HG03442 (cell line): Measurements from ENCODE around the gene ALDH1A2.

Experiments
- ATAC-seq: cut with Tn5 transposase; IDR thresholded peaks from one replicate; pipeline ENCODE4 v1.9.1; 2021; ENCODE audit warnings: mild to moderate bottlenecking, moderate library complexity; ENCODE audit not compliant: unreplicated experiment

Gene ALDH1A2

DNA sequence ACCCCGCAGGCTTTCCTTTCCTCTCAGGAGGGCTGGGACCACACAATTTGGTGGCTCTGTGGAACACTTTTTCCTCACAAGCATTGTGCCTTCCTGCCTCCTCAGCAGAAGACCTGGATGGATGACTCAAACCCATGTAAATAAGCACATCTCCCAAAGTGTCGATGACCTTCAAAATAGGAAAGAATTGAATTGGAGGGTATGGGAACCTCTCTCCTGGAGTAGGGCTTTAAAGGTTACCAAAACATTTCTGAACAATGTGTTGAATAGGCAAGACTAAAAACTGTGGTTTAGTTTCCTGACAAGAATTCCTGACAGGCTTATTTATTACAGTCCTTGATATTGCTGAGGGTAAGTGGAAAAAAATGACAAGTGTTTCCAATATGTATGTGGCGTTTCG is 118.2 kb downstream of the ALDH1A2 start:
- no peak for ATAC-seq

DNA sequence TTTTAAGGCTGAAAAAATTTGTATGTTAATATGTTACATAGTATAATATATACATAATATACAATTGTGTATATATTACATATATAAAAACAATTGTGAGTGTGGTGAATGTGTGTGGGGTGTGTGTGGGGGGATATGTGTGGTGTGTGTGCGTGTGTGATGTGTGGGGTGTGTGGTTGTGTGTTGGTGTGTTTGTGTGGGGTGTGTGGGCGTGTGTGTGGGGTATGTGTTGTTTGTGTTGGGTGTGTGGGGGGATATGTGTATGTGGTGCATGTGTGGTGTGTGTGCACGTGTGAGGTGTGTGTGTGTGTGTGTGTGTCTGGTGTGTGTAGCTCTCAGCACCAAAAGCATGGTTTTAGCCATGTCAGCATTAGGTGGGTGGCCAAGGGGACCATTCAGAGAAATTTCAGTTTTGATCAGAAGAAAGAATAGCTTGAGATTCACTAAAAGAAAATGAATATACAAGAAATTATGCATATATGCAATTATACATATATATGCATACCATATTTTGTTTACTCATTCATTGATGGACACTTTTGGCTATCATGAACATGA is 118.9 kb downstream of the ALDH1A2 start:
- no peak for ATAC-seq

DNA sequence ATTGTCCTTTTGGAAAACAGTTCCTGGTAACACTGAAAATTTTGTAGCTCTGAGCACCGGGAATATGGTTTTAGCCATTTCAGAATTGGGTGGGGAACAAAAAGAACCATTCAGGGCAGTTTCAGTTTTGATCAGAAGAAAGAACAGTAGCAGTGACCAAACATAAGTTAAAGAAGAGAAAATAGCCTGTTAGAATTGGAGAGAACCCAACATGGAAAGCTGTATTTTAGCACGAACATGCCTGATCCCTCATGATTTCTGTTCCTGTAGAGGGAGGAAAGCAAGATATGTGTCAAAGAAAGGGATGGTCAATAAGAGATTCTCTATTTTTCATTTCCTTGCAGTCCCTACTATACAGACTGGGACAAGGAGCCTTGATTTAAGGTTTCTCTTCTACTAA is 119.9 kb downstream of the ALDH1A2 start:
- no peak for ATAC-seq

DNA sequence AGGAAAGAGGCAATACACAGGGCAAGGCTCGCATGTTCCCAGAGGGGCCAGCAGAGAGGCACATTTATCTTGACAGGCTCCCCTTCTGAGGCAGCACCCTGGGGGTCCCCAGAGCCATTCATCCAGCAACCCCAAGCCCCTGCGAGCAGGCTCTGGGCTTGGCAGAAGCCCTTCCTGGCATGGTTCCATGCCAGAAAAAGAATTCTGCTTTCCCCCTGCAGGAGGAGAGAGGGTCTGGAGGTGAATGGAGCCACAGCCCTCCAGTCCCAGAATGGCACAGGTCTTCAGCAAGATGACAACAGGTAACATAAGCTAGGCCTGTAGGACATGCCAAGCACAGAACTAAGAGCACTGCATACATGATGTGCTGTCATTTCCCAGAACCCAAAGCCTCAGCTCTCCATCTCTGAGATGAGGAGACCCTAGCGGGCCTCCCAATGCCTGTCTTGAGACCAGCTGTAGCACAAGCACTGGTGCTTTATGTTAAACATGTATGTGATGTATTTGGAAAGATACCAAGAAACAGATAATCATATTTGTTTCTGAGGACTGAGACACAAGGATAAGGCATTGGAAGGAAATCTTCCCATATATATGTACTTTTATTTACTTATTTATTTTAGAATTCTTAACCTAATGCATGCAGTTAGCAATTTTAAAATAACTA is 121.6 kb downstream of the ALDH1A2 start:
- no peak for ATAC-seq

DNA sequence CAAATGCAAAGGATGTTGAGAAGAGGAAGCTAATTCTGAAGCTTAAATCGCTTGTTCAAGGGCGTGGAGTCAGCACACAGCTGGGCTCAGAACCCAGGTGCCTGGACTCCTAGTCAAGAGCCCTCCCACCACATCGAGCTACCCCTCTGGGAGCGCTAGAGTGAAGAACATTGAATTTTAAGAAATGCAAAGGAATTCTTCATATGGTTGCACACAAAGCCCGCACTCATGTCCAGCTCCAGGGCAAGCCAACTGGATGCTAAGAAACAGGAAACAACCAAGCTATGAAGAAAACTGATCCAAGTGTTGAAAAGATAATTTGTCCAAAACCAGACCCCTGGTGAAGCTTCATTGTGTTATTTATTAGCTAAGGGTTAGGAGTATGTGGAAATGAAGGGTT is 122.3 kb downstream of the ALDH1A2 start:
- ATAC-seq = no peak

DNA sequence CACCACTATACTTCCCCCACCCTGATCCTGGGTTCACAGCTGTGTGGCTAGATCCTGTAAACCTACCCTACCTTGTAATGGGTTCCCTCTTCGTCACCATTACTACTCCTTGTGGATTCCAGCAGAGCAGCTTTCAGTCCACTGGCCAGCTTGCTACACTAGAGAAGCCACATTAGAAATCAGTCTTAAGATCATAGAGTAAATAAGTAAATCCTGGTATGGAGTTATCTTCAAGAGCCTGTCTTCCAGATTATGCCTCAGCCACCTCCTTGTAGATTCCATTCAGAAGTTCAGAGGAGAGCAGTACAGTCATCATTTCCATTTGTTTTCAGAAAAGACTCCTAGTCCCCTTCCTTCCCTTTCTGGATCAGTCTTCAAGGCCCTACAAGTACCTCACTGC is 123.7 kb downstream of the ALDH1A2 start:
- no peak for ATAC-seq

GRCh38 chr15:57932348-57932747 is 133.2 kb downstream of the ALDH1A2 start:
- ATAC-seq = no peak

- ATAC-seq = no peak
These were observed 133.9 kb downstream of the ALDH1A2 start for GRCh38 chr15:57931570-57931969.

- no peak for ATAC-seq
These were observed 138.3 kb downstream of the ALDH1A2 start for GRCh38 chr15:57927091-57927631.

GRCh38 chr15:57925650-57926049 is 139.9 kb downstream of the ALDH1A2 start:
- ATAC-seq = no peak

DNA sequence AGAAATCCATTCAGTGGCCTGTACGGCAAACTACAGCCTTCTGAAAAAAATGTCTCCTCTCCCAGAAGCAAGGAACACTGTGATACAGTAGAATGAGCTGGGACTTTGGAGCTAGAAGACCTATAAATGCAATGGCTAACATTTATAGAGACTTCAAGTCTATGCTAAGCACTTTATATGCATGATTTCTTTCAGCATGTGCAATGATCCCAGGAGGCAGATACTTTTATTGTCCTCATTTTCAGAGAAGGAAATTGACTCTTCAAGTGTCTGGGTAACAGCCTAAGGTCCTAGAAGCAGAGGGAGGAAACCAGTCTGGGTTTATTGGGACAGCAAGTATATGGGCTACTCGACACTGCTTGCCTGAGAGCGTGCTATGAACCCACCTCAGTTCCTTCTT is 140.9 kb downstream of the ALDH1A2 start:
- ATAC-seq = no peak

DNA sequence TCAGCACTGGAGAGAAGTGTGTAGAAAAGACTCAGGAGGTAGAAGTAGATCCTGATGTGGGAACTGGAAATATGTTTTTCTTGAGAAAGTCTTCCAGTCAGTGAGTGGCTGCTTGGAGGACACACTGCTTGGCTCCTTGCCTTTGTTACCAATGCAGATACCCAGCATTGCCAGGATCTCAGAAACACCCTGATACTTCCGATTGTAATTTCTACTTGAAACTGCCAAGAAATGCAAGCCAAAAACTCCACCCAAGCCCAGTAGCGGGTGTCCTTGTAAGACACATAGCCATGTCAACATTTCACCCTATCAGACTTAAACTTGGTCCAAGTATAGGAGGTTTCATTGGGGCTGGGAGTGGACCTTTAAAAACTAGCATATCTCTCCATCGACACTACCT is 141.8 kb downstream of the ALDH1A2 start:
- no peak for ATAC-seq

- no peak for ATAC-seq
These were observed 142.2 kb downstream of the ALDH1A2 start for GRCh38 chr15:57923306-57923705.

DNA sequence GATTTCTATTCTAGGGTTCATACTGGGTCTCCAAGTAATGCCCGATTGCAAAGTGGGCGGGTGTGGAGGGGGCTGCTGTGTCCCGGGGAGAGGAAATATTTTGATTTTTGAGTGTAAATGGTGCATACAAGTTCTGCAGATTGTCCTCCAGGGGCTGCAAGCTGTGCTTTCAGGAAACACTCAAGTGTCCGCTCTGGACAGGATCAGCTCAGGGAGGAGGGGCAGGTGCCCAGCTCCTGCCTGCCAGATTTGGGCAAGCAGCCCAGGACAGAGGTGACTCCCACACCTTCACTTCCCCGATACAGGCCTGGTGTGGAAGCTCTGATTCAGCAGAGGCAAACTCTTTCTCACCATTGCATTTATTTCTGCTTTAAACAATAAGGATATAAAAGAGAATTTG is 142.7 kb downstream of the ALDH1A2 start:
- no peak for ATAC-seq

- ATAC-seq = no peak
These were observed 144.1 kb downstream of the ALDH1A2 start for GRCh38 chr15:57921371-57921770.

- ATAC-seq = no peak
These were observed 144.6 kb downstream of the ALDH1A2 start for GRCh38 chr15:57920911-57921310.

DNA sequence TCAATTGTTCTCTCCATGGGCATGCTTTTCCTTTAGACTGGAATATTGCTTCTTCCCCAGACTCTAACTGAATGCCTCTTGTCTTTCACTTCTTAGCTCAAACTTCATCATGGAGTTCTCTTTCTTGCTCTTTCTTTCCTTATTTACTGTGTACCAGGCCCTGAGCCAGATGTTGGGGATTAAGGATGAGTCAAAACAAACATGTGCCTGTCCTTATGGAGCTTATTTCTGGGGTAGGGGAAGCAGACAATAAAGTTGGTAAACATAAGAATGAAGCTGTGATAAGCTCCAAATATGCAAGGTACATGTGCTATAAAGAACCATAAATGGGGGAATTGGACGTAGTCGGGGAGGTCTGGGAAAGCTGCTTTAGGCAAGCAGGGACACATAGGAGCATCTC is 145.8 kb downstream of the ALDH1A2 start:
- no peak for ATAC-seq

DNA sequence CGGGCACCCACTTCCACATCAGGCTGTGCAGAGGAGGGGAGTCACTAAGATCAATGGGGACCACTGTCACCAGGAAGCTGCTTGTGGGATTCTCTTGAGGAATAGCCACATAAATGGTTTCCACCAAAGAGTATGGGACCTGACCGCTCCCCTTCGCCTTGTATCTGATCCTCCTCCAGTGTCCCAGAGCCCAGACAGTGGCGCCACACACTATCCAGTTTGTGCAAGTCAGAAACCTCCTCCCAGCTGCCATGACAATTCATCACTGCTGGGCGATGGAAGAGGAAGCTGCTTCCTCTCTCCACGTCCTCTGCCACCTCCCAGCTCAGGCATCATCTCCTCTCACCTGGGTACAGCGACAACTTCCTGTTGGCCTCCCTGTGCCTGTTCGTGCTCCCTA is 147.5 kb downstream of the ALDH1A2 start:
- ATAC-seq = no peak

DNA sequence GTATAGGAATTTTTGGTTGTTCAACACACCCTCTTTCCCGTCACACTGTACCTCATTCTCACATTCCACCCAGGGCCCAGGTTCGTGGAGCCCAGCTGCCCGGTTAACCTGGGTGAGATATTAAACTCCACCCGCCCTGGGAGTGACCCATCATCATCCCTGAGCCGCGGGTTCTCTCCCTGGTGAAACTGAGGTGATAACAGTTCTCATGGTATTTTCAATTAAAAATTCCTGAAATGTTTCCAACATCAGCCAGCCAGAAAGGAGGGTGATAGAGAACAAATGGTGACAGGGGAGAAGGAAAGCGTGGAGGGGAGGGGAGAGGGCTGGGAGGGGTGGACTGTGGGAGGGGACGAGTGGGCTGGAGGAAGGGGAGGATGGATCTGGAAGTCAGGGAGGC is 148.8 kb downstream of the ALDH1A2 start:
- ATAC-seq = no peak

DNA sequence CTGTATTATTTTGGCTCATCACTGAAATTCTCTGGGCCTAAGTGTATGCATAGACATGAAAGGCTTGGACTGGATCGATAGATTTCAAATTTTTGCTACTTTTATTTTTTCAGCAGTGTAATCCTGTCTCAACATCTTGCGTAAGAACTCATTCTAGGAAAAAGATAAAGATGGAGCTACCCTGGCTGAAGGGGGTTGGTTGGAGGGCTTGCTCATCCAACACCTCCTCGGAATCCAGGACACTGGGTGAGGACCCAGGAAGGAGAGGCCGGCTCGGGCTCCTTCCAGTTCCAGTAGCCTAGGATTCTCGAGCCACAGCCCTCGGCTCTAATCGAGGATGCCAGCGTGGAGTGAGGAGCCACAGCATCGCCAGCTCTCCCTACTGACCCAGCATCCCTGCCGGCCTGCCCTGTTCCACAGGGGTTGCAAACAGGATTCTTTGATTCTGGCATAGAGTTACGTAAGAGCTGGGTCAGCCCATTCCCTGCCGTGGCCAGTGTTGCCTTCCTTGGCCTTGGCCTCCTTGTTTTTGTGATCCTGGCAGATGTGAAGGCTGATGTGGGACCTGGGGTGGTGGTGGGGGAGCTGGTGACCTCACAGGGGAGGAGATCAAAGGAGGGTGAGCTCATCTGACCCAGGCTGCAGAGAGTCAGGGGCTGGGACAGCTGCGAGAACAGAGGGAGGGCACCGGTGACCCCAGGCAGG is 149.5 kb downstream of the ALDH1A2 start:
- no peak for ATAC-seq

DNA sequence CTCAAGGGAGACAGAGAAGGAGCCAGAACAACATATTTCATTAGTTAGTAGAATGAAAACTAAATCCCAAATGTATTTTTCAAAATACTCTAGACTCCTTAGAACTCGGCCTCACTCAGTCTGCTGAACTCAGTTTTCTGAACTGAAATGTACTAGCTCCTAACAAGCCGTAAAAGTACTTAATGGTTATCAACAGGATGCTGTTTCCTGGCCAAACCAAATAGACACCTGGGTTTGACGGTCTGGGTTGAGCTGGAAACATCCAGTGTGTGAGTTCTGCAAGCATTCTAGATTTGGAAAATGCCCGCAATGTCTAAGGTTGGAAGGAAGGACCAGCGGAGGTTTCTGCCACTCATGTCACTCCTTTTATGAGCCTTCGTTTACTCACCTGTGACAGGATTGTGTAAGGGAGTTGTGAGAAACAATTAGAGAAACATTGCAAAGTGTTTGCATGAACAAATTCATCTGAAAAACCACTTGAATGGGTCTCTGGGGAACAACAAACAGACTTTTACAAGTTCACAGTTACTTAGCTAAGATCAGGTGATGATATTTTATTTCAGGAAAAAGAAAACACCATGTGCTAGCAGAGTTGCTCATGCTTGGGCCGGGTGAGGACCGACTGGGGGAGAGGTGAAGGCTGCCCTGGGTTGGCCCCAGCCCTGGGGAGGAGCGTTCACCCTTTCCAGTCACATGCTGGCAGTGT is 151.0 kb downstream of the ALDH1A2 start:
- no peak for ATAC-seq

DNA sequence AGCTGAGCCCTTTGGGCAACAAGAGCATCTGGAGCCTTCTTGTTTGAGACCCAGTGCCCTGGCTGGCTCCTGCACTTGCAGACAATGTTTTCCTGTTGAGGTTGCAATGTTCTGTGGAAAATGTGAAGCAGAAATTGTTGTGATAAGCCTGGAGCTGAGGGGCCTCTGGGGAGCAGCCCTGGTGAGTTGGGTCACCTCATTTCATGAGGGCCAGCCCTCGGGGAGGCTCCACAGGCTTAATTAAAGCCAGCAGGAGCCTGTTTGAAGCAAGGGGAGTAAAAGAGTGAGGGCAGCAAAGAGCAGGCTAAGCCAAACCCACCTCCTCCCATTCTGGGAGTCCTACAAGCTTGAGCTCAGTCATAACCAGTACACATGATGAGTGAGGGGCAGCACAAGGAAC is 154.3 kb downstream of the ALDH1A2 start:
- ATAC-seq = no peak
